ENCODE results near the gene DOCK3.
"Not testable (repeated sequence)": the region's sequence is repeated elsewhere in the genome, so short reads cannot be mapped to it uniquely, and the experiment has no call there.

Gene DOCK3

GRCh38 chr3:51100536-51100851, 425.8 kb downstream of the DOCK3 start:
- Histone ChIP-seq H3K4me3 (replicated peaks; ENCODE audit: low read depth, low read length) (no peak overlapping the region), H3K36me3 (ENCODE audit: control insufficient read depth, insufficient read depth, low read length) (no peaks in the 10 kb centered on the region), H3K27me3 (replicated peaks; ENCODE audit: control insufficient read depth, insufficient read depth, low read length) (no peaks in the 10 kb centered on the region)
- TF ChIP-seq CTCF (IDR thresholded peaks at IDR 0.05; ENCODE audit: insufficient read depth, low read length, poor library complexity, severe bottlenecking) = no peak
- no peak for DNase-seq (ENCODE audit: extremely low read depth, insufficient read length)

- DNase-seq (ENCODE audit: extremely low read depth, insufficient read length) = no peak
- no peak overlapping the region for H3K4me3 ChIP-seq (replicated peaks; ENCODE audit: low read depth, low read length)
- no peaks in the 10 kb centered on the region for H3K27me3 ChIP-seq (replicated peaks; ENCODE audit: control insufficient read depth, insufficient read depth, low read length)
- no peak for TF ChIP-seq CTCF (IDR thresholded peaks at IDR 0.05; ENCODE audit: insufficient read depth, low read length, poor library complexity, severe bottlenecking)
- no peaks in the 10 kb centered on the region for H3K36me3 ChIP-seq (ENCODE audit: control insufficient read depth, insufficient read depth, low read length)
These were observed 427.7 kb downstream of the DOCK3 start for GRCh38 chr3:51102396-51102795.

- no peak overlapping the region for H3K4me3 ChIP-seq (replicated peaks; ENCODE audit: low read depth, low read length)
- TF ChIP-seq CTCF (IDR thresholded peaks at IDR 0.05; ENCODE audit: insufficient read depth, low read length, poor library complexity, severe bottlenecking) = no peak
- H3K27me3 ChIP-seq (replicated peaks; ENCODE audit: control insufficient read depth, insufficient read depth, low read length) = no peaks in the 10 kb centered on the region
- no peak for DNase-seq (ENCODE audit: extremely low read depth, insufficient read length)
- H3K36me3 ChIP-seq (ENCODE audit: control insufficient read depth, insufficient read depth, low read length) = no peaks in the 10 kb centered on the region
These were observed 431.6 kb downstream of the DOCK3 start for GRCh38 chr3:51106242-51106876.

- H3K4me3 ChIP-seq (replicated peaks; ENCODE audit: low read depth, low read length) = no peak overlapping the region
These were observed 435.9 kb downstream of the DOCK3 start for GRCh38 chr3:51110586-51110985.

GRCh38 chr3:51122944-51123343, 448.2 kb downstream of the DOCK3 start:
- H3K4me3 ChIP-seq (replicated peaks; ENCODE audit: low read depth, low read length) = no peak overlapping the region
- H3K36me3 ChIP-seq (ENCODE audit: control insufficient read depth, insufficient read depth, low read length) = no peaks in the 10 kb centered on the region
- no peaks in the 10 kb centered on the region for H3K27me3 ChIP-seq (replicated peaks; ENCODE audit: control insufficient read depth, insufficient read depth, low read length)
- no peak for TF ChIP-seq CTCF (IDR thresholded peaks at IDR 0.05; ENCODE audit: insufficient read depth, low read length, poor library complexity, severe bottlenecking)
- no peak for DNase-seq (ENCODE audit: extremely low read depth, insufficient read length)

More at GRCh38 chr3:51110586-51110985, 435.9 kb downstream of the DOCK3 start:
- no peak for DNase-seq (ENCODE audit: extremely low read depth, insufficient read length)
- H3K36me3 ChIP-seq (ENCODE audit: control insufficient read depth, insufficient read depth, low read length) = no peaks in the 10 kb centered on the region
- no peak for TF ChIP-seq CTCF (IDR thresholded peaks at IDR 0.05; ENCODE audit: insufficient read depth, low read length, poor library complexity, severe bottlenecking)
- H3K27me3 ChIP-seq (replicated peaks; ENCODE audit: control insufficient read depth, insufficient read depth, low read length) = no peaks in the 10 kb centered on the region

GRCh38 chr3:51123531-51123930, 448.8 kb downstream of the DOCK3 start:
- Histone ChIP-seq H3K4me3 (replicated peaks; ENCODE audit: low read depth, low read length) (no peak overlapping the region), H3K27me3 (replicated peaks; ENCODE audit: control insufficient read depth, insufficient read depth, low read length) (no peaks in the 10 kb centered on the region), H3K36me3 (ENCODE audit: control insufficient read depth, insufficient read depth, low read length) (no peaks in the 10 kb centered on the region)
- no peak for TF ChIP-seq CTCF (IDR thresholded peaks at IDR 0.05; ENCODE audit: insufficient read depth, low read length, poor library complexity, severe bottlenecking)
- DNase-seq (ENCODE audit: extremely low read depth, insufficient read length) = no peak

- not testable (repeated sequence) for H3K4me3 ChIP-seq (replicated peaks; ENCODE audit: low read depth, low read length); H3K27me3 ChIP-seq (replicated peaks; ENCODE audit: control insufficient read depth, insufficient read depth, low read length); H3K36me3 ChIP-seq (ENCODE audit: control insufficient read depth, insufficient read depth, low read length); DNase-seq (ENCODE audit: extremely low read depth, insufficient read length)
These were observed 456.9 kb downstream of the DOCK3 start for GRCh38 chr3:51131607-51132006.

All from GM06990 (cell line).